CD4-positive, alpha-beta T cell (primary cell): ENCODE data around the gene DISP2. TPM values are rescaled to one million over a fixed set of nuclear protein-coding genes. Genes with fewer than 3 reads are reported as not detected.

ENCODE experiments used
- ATAC-seq: fragments of 200-7000 bp; cut with Tn5 transposase; one replicate; pipeline ENCODE4 v1.10.0; 2022; ENCODE audit warnings: mild to moderate bottlenecking; ENCODE audit not compliant: poor library complexity
- CTCF ChIA-PET: fragments of 350-600 bp; sonication (Branson Sonifier 250); formaldehyde crosslinking; loops from one replicate; lab custom pipeline; 2021; ENCODE audit warnings: antibody characterized with exemption, inconsistent platforms; lab: Charles Lee
- POLR2A ChIA-PET: fragments of 350-600 bp; sonication (Branson Sonifier 250); formaldehyde crosslinking; loops from one replicate; lab custom pipeline; 2021; ENCODE audit warnings: antibody characterized with exemption, inconsistent platforms; lab: Charles Lee
- DNase-seq, 14 experiments: peaks; one replicate each; pipeline ENCODE4 v3.0.0-alpha.2; 2013 to 2020; ENCODE audit warnings: mixed read lengths in 2 of 14
- H3K27ac ChIP-seq, 2 donors: one replicate each; pipeline versions ENCODE4 v1.5.1 to v1.7.0; 2013; ENCODE audit warnings: low read length in 2 of 2, low read depth in 1 of 2, mild to moderate bottlenecking in 1 of 2
- H3K27me3 ChIP-seq, 2 experiments: 1 replicate in 1 of 2; 2 replicates in 1 of 2; pipeline versions ENCODE4 v1.6.1 to v1.7.0; 2013; ENCODE audit warnings: low read length in 2 of 2, control low read depth in 1 of 2, mild to moderate bottlenecking in 1 of 2, moderate library complexity in 1 of 2; ENCODE audit not compliant: insufficient read depth in 2 of 2, control insufficient read depth in 1 of 2
- H3K36me3 ChIP-seq: one replicate; pipeline ENCODE4 v1.6.1; 2013; ENCODE audit warnings: low read length, control low read depth; ENCODE audit not compliant: insufficient read depth
- H3K4me1 ChIP-seq: one replicate; pipeline ENCODE4 v1.6.1; 2013; ENCODE audit warnings: low read length, control low read depth; ENCODE audit not compliant: insufficient read depth
- H3K4me3 ChIP-seq: one replicate; pipeline ENCODE4 v1.5.1; 2013; ENCODE audit warnings: mild to moderate bottlenecking, low read length, moderate library complexity
- H3K9me3 ChIP-seq, 2 experiments: 1 replicate in 1 of 2; 2 replicates in 1 of 2; pipeline versions ENCODE4 v1.6.1 to v1.7.0; 2013; ENCODE audit warnings: low read length in 2 of 2, mild to moderate bottlenecking in 2 of 2, control low read depth in 1 of 2, moderate library complexity in 1 of 2; ENCODE audit not compliant: control insufficient read depth in 1 of 2, insufficient read depth in 1 of 2
- H3K27ac Mint-ChIP-seq: one replicate; pipeline ENCODE4 v1.8.0; 2020; ENCODE audit warnings: mixed read lengths
- H3K27me3 Mint-ChIP-seq: one replicate; pipeline ENCODE4 v1.8.0; 2021; ENCODE audit warnings: mixed read lengths
- H3K36me3 Mint-ChIP-seq: one replicate; pipeline ENCODE4 v1.8.0; 2021; ENCODE audit warnings: low read depth, mixed read lengths
- H3K4me1 Mint-ChIP-seq: one replicate; pipeline ENCODE4 v1.8.0; 2021; ENCODE audit warnings: low read depth, mixed read lengths
- H3K4me3 Mint-ChIP-seq: one replicate; pipeline ENCODE4 v1.8.0; 2020; ENCODE audit warnings: mild to moderate bottlenecking, mixed read lengths
- H3K9me3 Mint-ChIP-seq: one replicate; pipeline ENCODE4 v1.8.0; 2020; ENCODE audit warnings: mixed read lengths
- CTCF ChIP-seq: fragments of 200-600 bp; IDR thresholded peaks from one replicate; pipeline ENCODE4 v1.8.0; 2022; ENCODE audit warnings: antibody characterized with exemption, mild to moderate bottlenecking
- intact Hi-C, 2 experiments: fragments of 100-400 bp; cut with DNase I in 1 of 2; cut with micrococcal nuclease in 1 of 2; formaldehyde crosslinking; loops; one replicate each; pipeline versions ENCODE4 v1.15.1 to v1.9.0; 2023 to 2025; cut with DNase I, micrococcal nuclease
- total RNA-seq, 174 experiments: library from RNA in 2 of 174; stranded (reverse) in 2 of 174; gene quantifications; one replicate each; pipeline ENCODE4 v1.2.3 and lab custom pipeline; 2021 to 2026

DISP2 gene
- total RNA-seq, 2 experiments from 2014 or later: 0.03 to 0.06 TPM

- peaks cover 27% of the 10 kb centered on the region for H3K4me1 Mint-ChIP-seq
- DNase-seq: no peak
- intact Hi-C loops: no loop called here
- H3K27ac ChIP-seq: no peak overlapping the region
- POLR2A ChIA-PET: interaction anchor here (0.7 to 1.3 kb wide), 2 partner anchors 9 to 10 kb away, joined by 3 to 4 read pairs; no protein-coding TSS in a partner anchor
- peaks cover 31% of the 10 kb centered on the region for H3K4me1 ChIP-seq
- H3K9me3 Mint-ChIP-seq: no peaks in the 10 kb centered on the region
- ATAC-seq: no peak
- no peak overlapping the region for H3K4me3 Mint-ChIP-seq
- CTCF ChIA-PET: interaction anchor here (1.0 to 3.5 kb wide), 3 partner anchors 10 to 38 kb away, joined by 3 to 14 read pairs (median 8); partner anchors contain the start of gene PLCB2
- no peaks in the 10 kb centered on the region for H3K36me3 Mint-ChIP-seq
- no peak overlapping the region for H3K27ac Mint-ChIP-seq
- no peak for TF ChIP-seq CTCF
- no peaks in the 10 kb centered on the region for H3K9me3 ChIP-seq
- no peaks in the 10 kb centered on the region for H3K36me3 ChIP-seq
- no peaks in the 10 kb centered on the region for H3K27me3 Mint-ChIP-seq
- H3K4me3 ChIP-seq: no peak overlapping the region
- H3K27me3 ChIP-seq: no peaks in the 10 kb centered on the region
Measured at GRCh38 chr15:40317580-40317979, 40.4 kb upstream of the DISP2 start.

GRCh38 chr15:40320409-40320808 lies 37.6 kb upstream of the DISP2 start:
- CTCF ChIA-PET: interaction anchor here (0.6 to 5.1 kb wide), 9 partner anchors 9 to 41 kb away, joined by 3 to 55 read pairs (median 4); partner anchors contain the start of gene PLCB2
- intact Hi-C loops: loop anchor here (5.0 to 10.0 kb wide), 3 partner anchors 38 to 912 kb away; partner anchors contain the start of genes ANKRD63 (in 1 of the 2), CHP1 (in 1 of the 2), EXD1 (in 1 of the 2) and FSIP1 (in 1 of the 2)
- H3K36me3 Mint-ChIP-seq: no peaks in the 10 kb centered on the region
- no peak for TF ChIP-seq CTCF
- peaks cover 29% of the 10 kb centered on the region for H3K4me1 Mint-ChIP-seq
- H3K27ac Mint-ChIP-seq: no peak overlapping the region
- Histone ChIP-seq H3K4me1 (peaks cover 29% of the 10 kb centered on the region), H3K36me3 (no peaks in the 10 kb centered on the region), H3K27ac (no peak overlapping the region), H3K4me3 (no peak overlapping the region), H3K27me3 (no peaks in the 10 kb centered on the region), H3K9me3 (no peaks in the 10 kb centered on the region)
- DNase-seq: no peak
- no peaks in the 10 kb centered on the region for H3K27me3 Mint-ChIP-seq
- H3K4me3 Mint-ChIP-seq: no peak overlapping the region
- POLR2A ChIA-PET: interaction anchor here (3.8 kb wide), 1 partner anchor 12 kb away, joined by 65 read pairs; the partner anchor contains the start of gene PLCB2
- no peak for ATAC-seq
- H3K9me3 Mint-ChIP-seq: no peaks in the 10 kb centered on the region

GRCh38 chr15:40320931-40321371 lies 37.1 kb upstream of the DISP2 start:
- Mint-ChIP-seq H3K4me3 (peak overlapping the region; percentile 76), H3K27me3 (no peaks in the 10 kb centered on the region), H3K4me1 (peaks cover 35% of the 10 kb centered on the region), H3K27ac (peak overlapping the region; percentile 37), H3K36me3 (no peaks in the 10 kb centered on the region), H3K9me3 (no peaks in the 10 kb centered on the region)
- DNase-seq: peak in 10 of 14 experiments; percentile 31 to 83 (median 51)
- POLR2A ChIA-PET: interaction anchor here (1.2 to 3.8 kb wide), 2 partner anchors 13 to 17 kb away, joined by 7 to 65 read pairs; partner anchors contain the start of gene PLCB2
- ATAC-seq: peak; percentile 36
- Histone ChIP-seq H3K9me3 (no peaks in the 10 kb centered on the region), H3K27me3 (no peaks in the 10 kb centered on the region), H3K4me1 (peaks cover 32% of the 10 kb centered on the region), H3K36me3 (no peaks in the 10 kb centered on the region), H3K4me3 (no peak overlapping the region), H3K27ac (no peak overlapping the region)
- intact Hi-C loops: loop anchor here (1.0 to 10.0 kb wide), 4 partner anchors 17 to 911 kb away; partner anchors contain the start of genes ANKRD63 (in 1 of the 2), CHP1 (in 1 of the 2), EXD1 (in 1 of the 2) and FSIP1 (in 1 of the 2)
- CTCF ChIA-PET: interaction anchor here (0.6 to 5.1 kb wide), 9 partner anchors 8 to 42 kb away, joined by 3 to 55 read pairs (median 4); partner anchors contain the start of gene PLCB2
- peak; percentile 91 for TF ChIP-seq CTCF
